Heart left ventricle (tissue), 16 donors: ENCODE measurements around the gene PRPSAP2. TPM values are rescaled to one million over a fixed set of nuclear protein-coding genes. Genes with fewer than 3 reads are reported as not detected.

Experiments used
- ATAC-seq, 4 donors: fragments of 200-7000 bp; cut with Tn5 transposase; one replicate each; pipeline ENCODE4 v1.9.1; 2020 to 2022; ENCODE audit warnings: moderate library complexity in 4 of 4, mild to moderate bottlenecking in 3 of 4, moderate number of reproducible peaks in 1 of 4
- DNase-seq, 5 donors: peaks; one replicate each; pipeline ENCODE4 v3.0.0-alpha.2; 2020
- H3K27ac ChIP-seq, 12 donors: fragments of 200-600 bp; sonication (generic) in 4 of 12; one replicate each; pipeline versions ENCODE4 v1.5.0 to v1.8.0; 2016 to 2022; ENCODE audit warnings: mild to moderate bottlenecking in 2 of 12
- H3K27me3 ChIP-seq, 9 donors: fragments of 200-600 bp; sonication (generic) in 2 of 9; one replicate each; pipeline versions ENCODE4 v1.5.1 to v1.8.0; 2016 to 2022; ENCODE audit warnings: mild to moderate bottlenecking in 3 of 9
- H3K36me3 ChIP-seq, 9 donors: fragments of 200-600 bp; sonication (generic) in 2 of 9; one replicate each; pipeline versions ENCODE4 v1.5.0 to v1.8.0; 2018 to 2022; ENCODE audit warnings: mild to moderate bottlenecking in 2 of 9
- H3K4me1 ChIP-seq, 12 donors: fragments of 200-600 bp; sonication (generic) in 4 of 12; one replicate each; pipeline versions ENCODE4 v1.5.0 to v1.8.0; 2016 to 2022; ENCODE audit warnings: mild to moderate bottlenecking in 3 of 12
- H3K4me3 ChIP-seq, 12 donors: fragments of 200-600 bp; sonication (generic) in 4 of 12; one replicate each; pipeline versions ENCODE4 v1.5.0 to v1.8.0; 2017 to 2022; ENCODE audit warnings: mild to moderate bottlenecking in 9 of 12, moderate library complexity in 4 of 12
- H3K9me3 ChIP-seq, 12 donors: fragments of 200-600 bp; sonication (generic) in 4 of 12; one replicate each; pipeline versions ENCODE4 v1.5.0 to v1.8.0; 2016 to 2022; ENCODE audit warnings: mild to moderate bottlenecking in 1 of 12
- CTCF ChIP-seq, 12 donors: fragments of 200-600 bp; sonication (generic) in 4 of 12; IDR thresholded peaks; one replicate each; pipeline versions ENCODE4 v1.5.0 to v1.8.0; 2018 to 2022; ENCODE audit warnings: antibody characterized with exemption in 12 of 12, mild to moderate bottlenecking in 5 of 12
- POLR2A ChIP-seq, 2 donors: fragments of 450-650 bp; IDR thresholded peaks; one replicate each; pipeline ENCODE4 v1.6.1; 2017; ENCODE audit warnings: antibody characterized with exemption in 2 of 2, mild to moderate bottlenecking in 2 of 2, moderate library complexity in 2 of 2
- WGBS, 4 donors: extraction: QIAGEN DNeasy Blood & Tissue Kit in 2 of 4; methylation state at CpG; one replicate each; pipeline versions ENCODE4 v1.1.5 to v1.1.7; 2013 to 2018; 5-methylcytosine and 5-hydroxymethylcytosine counted together
- intact Hi-C, 10 donors: fragments of 100-400 bp; cut with DNase I; formaldehyde crosslinking; loops; one replicate each; pipeline versions ENCODE4 v1.11.1 to v1.14.2; 2022
- polyA plus RNA-seq, 2 donors: library from polyadenylated mRNA; stranded (reverse); fragments of 200-250 nt; gene quantifications; one replicate each; pipeline ENCODE4 v1.2.3, GENCODE V29; 2013
- total RNA-seq, 9 donors: library from RNA; depleted of rRNA in 2 of 9; stranded (reverse); fragments of >200 nt in 2 of 9; fragmentation: NEBNext Ultra II Directional in 3 of 9; extraction: Animal tissue kit (Norgen Biotek cat#: 25700) in 3 of 9; gene quantifications; one replicate each; pipeline versions ENCODE4 v1.1.0 to v1.2.4, GENCODE V29; 2016 to 2023
- donor health status: ischemic (EF 13 %, LVEDD 7.1; RV severe dilation, severe dysfunction).
- donor health status: healthy with polysubstance abuse.
- donor health status: DM: no; HTN: yes; CAD: no.
- donor health status: DM: no; HTN: no; CAD: no.
- donor health status: ischemic (EF 25% LVEDD 6.9; RV normal size, moderate dysfunction).
- donor health status: ischemic (EF 25% LVEDD 5.7; RV mildly dilated, moderate dysfunction).
- donor health status: healthy.
- donor health status: DM: yes; HTN: yes; CAD: no.
- donor health status: ischemic (EF 35%, LVEDD 5.7; RV mildly dilated, moderate dysfunction).
- donor health status: nonischemic (EF 11% LVEDD 7.7; RV severe dilation, severe dysfunction).
- donor health status: DM: yes; HTN: yes; CAD: no.
- donor health status: PGD.
- donor health status: ischemic (EF 29% LVEDD 5.4; RV normal size, mild dysfunction).
- donor health status: nonischemic (EF 23%, LVEDD 6.1; RV moderate dilation, normal function).

The PRPSAP2 gene
- total and polyA plus RNA-seq, 11 donors: 11.0 to 26.2 (median 17.8) TPM

GRCh38 chr17:18959845-18960240, 101.9 kb downstream of the PRPSAP2 start:
- ATAC-seq: no peak
- Histone ChIP-seq H3K27ac (no peak overlapping the region), H3K9me3 (no peaks in the 10 kb centered on the region), H3K36me3 (no peaks in the 10 kb centered on the region), H3K27me3 (no peaks in the 10 kb centered on the region), H3K4me1 (peaks cover 0 to 2% (median 0%) of the 10 kb centered on the region in 12 donors), H3K4me3 (no peak overlapping the region)
- TF ChIP-seq CTCF (IDR thresholded peaks at IDR 0.05) (no peak), POLR2A (IDR thresholded peaks at IDR 0.05) (no peak)
- DNase-seq: peak in 1 of 5 donors; percentile 45
- intact Hi-C loops: loop anchor here in 2 of 10 donors (5.0 to 10.0 kb wide), 2 partner anchors 45 to 47 kb away; partner anchors contain the start of gene FAM83G (in 1 of the 2)
- 85 to 93% (median 92%) methylated on average over 4 to 5 of the region's 5 CpGs for WGBS, 4 donors

- Histone ChIP-seq H3K4me1 (peaks cover 0 to 2% (median 0%) of the 10 kb centered on the region in 12 donors), H3K36me3 (no peaks in the 10 kb centered on the region), H3K9me3 (no peaks in the 10 kb centered on the region), H3K27me3 (no peaks in the 10 kb centered on the region), H3K27ac (no peak overlapping the region), H3K4me3 (no peak overlapping the region)
- WGBS, 4 donors: 88 to 93% (median 91%) methylated on average over 11 to 15 of the region's 15 CpGs
- DNase-seq (peak in 2 of 5 donors; percentile 11 to 47), ATAC-seq (no peak)
- intact Hi-C loops: no loop called here
- TF ChIP-seq POLR2A (IDR thresholded peaks at IDR 0.05) (no peak), CTCF (IDR thresholded peaks at IDR 0.05) (no peak)
Measured at GRCh38 chr17:18960241-18960665, 102.3 kb downstream of the PRPSAP2 start.

- H3K27ac ChIP-seq: no peak overlapping the region
- no peaks in the 10 kb centered on the region for H3K27me3 ChIP-seq
- ATAC-seq: peak; percentile 77 to 92 (median 88)
- no peaks in the 10 kb centered on the region for H3K36me3 ChIP-seq
- WGBS, 4 donors: 36 to 61% (median 39%) methylated on average over 6 to 17 of the region's 17 CpGs
- H3K9me3 ChIP-seq: no peaks in the 10 kb centered on the region
- intact Hi-C loops: no loop called here
- H3K4me1 ChIP-seq: peaks cover 0 to 2% (median 0%) of the 10 kb centered on the region in 12 donors
- no peak for TF ChIP-seq POLR2A (IDR thresholded peaks at IDR 0.05)
- TF ChIP-seq CTCF (IDR thresholded peaks at IDR 0.05): peak; percentile 86 to 98 (median 93)
- DNase-seq: peak; percentile 72 to 90 (median 81)
- H3K4me3 ChIP-seq: no peak overlapping the region
Measured at GRCh38 chr17:18960803-18961511, 103.0 kb downstream of the PRPSAP2 start.

GRCh38 chr17:18961634-18962493, 103.9 kb downstream of the PRPSAP2 start:
- Histone ChIP-seq H3K36me3 (no peaks in the 10 kb centered on the region), H3K9me3 (no peaks in the 10 kb centered on the region), H3K27me3 (no peaks in the 10 kb centered on the region), H3K4me3 (no peak overlapping the region), H3K4me1 (peaks cover 0 to 2% (median 0%) of the 10 kb centered on the region in 12 donors), H3K27ac (no peak overlapping the region)
- ATAC-seq (no peak), DNase-seq (peak in 1 of 5 donors; percentile 51)
- no peak for TF ChIP-seq CTCF (IDR thresholded peaks at IDR 0.05)
- TF ChIP-seq POLR2A (IDR thresholded peaks at IDR 0.05): no peak
- intact Hi-C loops: loop anchor here in 1 of 10 donors (2.0 kb wide), 1 partner anchor 21 kb away; no protein-coding TSS in a partner anchor
- WGBS, 4 donors: 79 to 84% (median 82%) methylated on average over 16 of the region's 16 CpGs
